Left lung (tissue), 10 donors: ENCODE results near the gene BAK1. TPM values are rescaled to one million over a fixed set of nuclear protein-coding genes. Genes with fewer than 3 reads are reported as not detected.

Experiments used
- ATAC-seq: fragments of 200-7000 bp; cut with Tn5 transposase; one replicate; pipeline ENCODE4 v1.9.1; 2020; ENCODE audit warnings: moderate library complexity
- DNase-seq, 4 donors: peaks; one replicate each; pipeline ENCODE4 v3.0.0-alpha.2; 2013 to 2020
- H3K27ac ChIP-seq, 2 donors: fragments of 200-600 bp; sonication (generic) in 1 of 2; one replicate each; pipeline versions ENCODE4 v1.5.0 to v1.8.0; 2020 to 2021
- H3K27me3 ChIP-seq, 2 donors: fragments of 200-600 bp; sonication (generic) in 1 of 2; one replicate each; pipeline versions ENCODE4 v1.5.0 to v1.8.0; 2020 to 2021
- H3K36me3 ChIP-seq, 2 donors: fragments of 200-600 bp; sonication (generic) in 1 of 2; one replicate each; pipeline versions ENCODE4 v1.5.0 to v1.8.0; 2020 to 2021
- H3K4me1 ChIP-seq, 2 donors: fragments of 200-600 bp; one replicate each; pipeline ENCODE4 v1.8.0; 2021
- H3K4me3 ChIP-seq, 2 donors: fragments of 200-600 bp; sonication (generic) in 1 of 2; one replicate each; pipeline versions ENCODE4 v1.5.0 to v1.8.0; 2020 to 2021; ENCODE audit warnings: mild to moderate bottlenecking in 1 of 2
- H3K9me3 ChIP-seq, 2 donors: fragments of 200-600 bp; sonication (generic) in 1 of 2; one replicate each; pipeline versions ENCODE4 v1.5.0 to v1.8.0; 2020 to 2021
- CTCF ChIP-seq, 2 donors: fragments of 200-600 bp; sonication (generic) in 1 of 2; IDR thresholded peaks; one replicate each; pipeline versions ENCODE4 v1.5.0 to v1.8.0; 2021; ENCODE audit warnings: antibody characterized with exemption in 2 of 2
- intact Hi-C, 2 donors: fragments of 100-400 bp; cut with DNase I; formaldehyde crosslinking; loops; one replicate each; pipeline versions ENCODE4 v1.11.2 to v1.14.2; 2022
- polyA plus RNA-seq, 6 donors: library from polyadenylated mRNA; unstranded; fragments of 120-200 nt; gene quantifications; one replicate each; pipeline ENCODE4 v1.2.1, GENCODE V29; 2013; ENCODE audit not compliant: insufficient read length in 6 of 6
- total RNA-seq, 2 donors: library from RNA; stranded (reverse); fragmentation: NEBNext Ultra II Directional; extraction: Animal tissue kit (Norgen Biotek cat#: 25700); gene quantifications; one replicate each; pipeline ENCODE4 v1.2.1, GENCODE V29; 2021
- donor health status: DM: no; HTN: yes; CAD: no.
- donor health status: DM: no; HTN: no; CAD: no.

Gene BAK1
- total and polyA plus RNA-seq, 8 donors = 13.1 to 27.0 (median 18.9) TPM

GRCh38 chr6:33620158-33620855 lies 40.2 kb upstream of the BAK1 start:
- peak; percentile 13 for ATAC-seq
- H3K9me3 ChIP-seq = no peaks in the 10 kb centered on the region

GRCh38 chr6:33619166-33619840 lies 39.2 kb upstream of the BAK1 start:
- Histone ChIP-seq H3K27me3 (peaks cover 0 to 32% of the 10 kb centered on the region in 2 donors), H3K4me1 (peaks cover 7 to 40% of the 10 kb centered on the region in 2 donors), H3K36me3 (no peaks in the 10 kb centered on the region), H3K9me3 (no peaks in the 10 kb centered on the region), H3K4me3 (no peak overlapping the region), H3K27ac (peak overlapping the region; percentile 89 to 91)
- DNase-seq = no peak
- no peak for TF ChIP-seq CTCF (IDR thresholded peaks at IDR 0.05)
- ATAC-seq = no peak
- intact Hi-C loops = no loop called here

More at GRCh38 chr6:33620158-33620855, 40.2 kb upstream of the BAK1 start:
- Histone ChIP-seq H3K27me3 (peaks cover 0 to 32% of the 10 kb centered on the region in 2 donors), H3K4me1 (peaks cover 7 to 50% of the 10 kb centered on the region in 2 donors), H3K4me3 (peak overlapping the region; percentile 61 to 72), H3K27ac (peak overlapping the region; percentile 89 to 91), H3K36me3 (no peaks in the 10 kb centered on the region)
- TF ChIP-seq CTCF (IDR thresholded peaks at IDR 0.05) = no peak
- intact Hi-C loops = no loop called here
- DNase-seq = peak; percentile 65 to 86 (median 74)

GRCh38 chr6:33616913-33617312 lies 36.8 kb upstream of the BAK1 start:
- no peak for TF ChIP-seq CTCF (IDR thresholded peaks at IDR 0.05)

GRCh38 chr6:33616113-33616512 lies 36.0 kb upstream of the BAK1 start:
- H3K27me3 ChIP-seq = peaks cover 0 to 12% of the 10 kb centered on the region in 2 donors
- no peaks in the 10 kb centered on the region for H3K9me3 ChIP-seq
- no peak overlapping the region for H3K4me3 ChIP-seq
- intact Hi-C loops = no loop called here
- ATAC-seq (peak; percentile 21), DNase-seq (no peak)
- no peak for TF ChIP-seq CTCF (IDR thresholded peaks at IDR 0.05)
- no peak overlapping the region for H3K27ac ChIP-seq
- H3K36me3 ChIP-seq = no peaks in the 10 kb centered on the region
- peaks cover 0 to 12% of the 10 kb centered on the region in 2 donors for H3K4me1 ChIP-seq

More at GRCh38 chr6:33616913-33617312, 36.8 kb upstream of the BAK1 start:
- Histone ChIP-seq H3K9me3 (no peaks in the 10 kb centered on the region), H3K27me3 (peaks cover 0 to 20% of the 10 kb centered on the region in 2 donors), H3K36me3 (no peaks in the 10 kb centered on the region), H3K4me3 (no peak overlapping the region), H3K4me1 (peaks cover 0 to 18% of the 10 kb centered on the region in 2 donors), H3K27ac (no peak overlapping the region)
- DNase-seq = no peak
- no peak for ATAC-seq
- intact Hi-C loops = no loop called here

GRCh38 chr6:33613795-33614168 lies 33.7 kb upstream of the BAK1 start:
- DNase-seq (no peak), ATAC-seq (no peak)
- no peak for TF ChIP-seq CTCF (IDR thresholded peaks at IDR 0.05)
- H3K27me3 ChIP-seq = no peaks in the 10 kb centered on the region
- no peak overlapping the region for H3K27ac ChIP-seq
- H3K4me3 ChIP-seq = no peak overlapping the region
- intact Hi-C loops = no loop called here
- no peaks in the 10 kb centered on the region for H3K9me3 ChIP-seq
- no peaks in the 10 kb centered on the region for H3K36me3 ChIP-seq
- H3K4me1 ChIP-seq = peaks cover 0 to 8% of the 10 kb centered on the region in 2 donors
